SU-DHL-6 (cell line): ENCODE data around the gene C8G.

Source experiments
- H2AFZ ChIP-seq: fragments of 200-600 bp; sonication (generic); 2 replicates; pipeline ENCODE4 v1.6.1; 2014; ENCODE audit warnings: low read depth, mild to moderate bottlenecking, moderate library complexity, mixed read lengths, antibody characterized with exemption, low read length; ENCODE audit not compliant: severe bottlenecking
- H3F3A ChIP-seq: fragments of 200-600 bp; shearing (Covaris generic); 2 replicates; pipeline ENCODE4 v1.6.0; 2016; ENCODE audit warnings: antibody characterized with exemption, mild to moderate bottlenecking; ENCODE audit not compliant: insufficient read depth
- H3K27ac ChIP-seq: fragments of 200-600 bp; sonication (generic); 2 replicates; pipeline ENCODE4 v1.5.1; 2016; ENCODE audit warnings: low read depth, mild to moderate bottlenecking, low read length, moderate library complexity, mixed read lengths
- H3K27me3 ChIP-seq: fragments of 200-600 bp; sonication (generic), shearing (Covaris generic); 2 replicates; pipeline ENCODE4 v1.6.0; 2014; ENCODE audit warnings: mild to moderate bottlenecking, low read length
- H3K36me3 ChIP-seq: fragments of 200-600 bp; sonication (generic); 2 replicates; pipeline ENCODE4 v1.6.1; 2014; ENCODE audit warnings: mild to moderate bottlenecking, low read length, mixed read lengths
- H3K4me2 ChIP-seq: fragments of 300-600, 200-600 bp; shearing (Covaris generic), sonication (generic); 2 replicates; pipeline ENCODE4 v1.6.0; 2014; ENCODE audit warnings: low read length, low read depth, mild to moderate bottlenecking; ENCODE audit not compliant: poor library complexity, severe bottlenecking
- H3K4me3 ChIP-seq: fragments of 200-600 bp; sonication (generic); 2 replicates; pipeline ENCODE4 v1.5.1; 2014; ENCODE audit warnings: antibody characterized with exemption, low read length, mild to moderate bottlenecking, mixed read lengths; ENCODE audit not compliant: insufficient read depth, poor library complexity, severe bottlenecking
- H3K79me2 ChIP-seq: fragments of 200-600 bp; sonication (generic); 2 replicates; pipeline ENCODE4 v1.6.1; 2014; ENCODE audit warnings: mild to moderate bottlenecking, low read length, moderate library complexity; ENCODE audit not compliant: insufficient read depth
- H3K9ac ChIP-seq: fragments of 200-600 bp; sonication (generic); 2 replicates; pipeline ENCODE4 v1.7.0; 2014; ENCODE audit warnings: mild to moderate bottlenecking, low read length
- H3K9me2 ChIP-seq: fragments of 200-600 bp; sonication (generic); replicated peaks from 2 replicates; pipeline ENCODE4 v1.6.1; 2014; ENCODE audit warnings: low read length; ENCODE audit not compliant: insufficient read depth
- H3K9me3 ChIP-seq: fragments of 200-600 bp; sonication (generic); 2 replicates; pipeline ENCODE4 v1.6.1; 2014; ENCODE audit warnings: low read length, mixed read lengths; ENCODE audit not compliant: insufficient read depth
- H4K20me1 ChIP-seq: fragments of 200-600 bp; sonication (generic); 2 replicates; pipeline ENCODE4 v1.6.1; 2014; ENCODE audit warnings: low read depth, mild to moderate bottlenecking, antibody characterized with exemption, low read length, moderate library complexity, mixed read lengths
- CTCF ChIP-seq: fragments of 200-600 bp; sonication (generic); IDR thresholded peaks from one replicate; pipeline ENCODE4 v1.5.1; 2017; ENCODE audit warnings: antibody characterized with exemption, mild to moderate bottlenecking, low read length, moderate library complexity; ENCODE audit not compliant: insufficient read depth, poor library complexity, severe bottlenecking
- EZH2phosphoT487 ChIP-seq: fragments of 200-600 bp; sonication (generic), shearing (Covaris generic); conservative IDR thresholded peaks from 2 replicates; pipeline ENCODE4 v1.6.1; 2018; ENCODE audit warnings: mild to moderate bottlenecking, antibody characterized with exemption, low read length, moderate library complexity, mixed read lengths

C8G gene

GRCh38 chr9:136923881-136924280, 21.2 kb upstream of the C8G start:
- TF ChIP-seq CTCF (no peak), EZH2phosphoT487 (no peak)
- no peak overlapping the region for H3K4me3 ChIP-seq
- no peaks in the 10 kb centered on the region for H4K20me1 ChIP-seq
- no peak overlapping the region for H3K9ac ChIP-seq
- H3K79me2 ChIP-seq = no peaks in the 10 kb centered on the region
- H3K9me3 ChIP-seq = no peaks in the 10 kb centered on the region
- H3K9me2 ChIP-seq = no peaks in the 10 kb centered on the region
- no peak overlapping the region for H3K27ac ChIP-seq
- H3K4me2 ChIP-seq = no peak overlapping the region
- H2AFZ ChIP-seq = no peak overlapping the region
- H3K36me3 ChIP-seq = no peaks in the 10 kb centered on the region
- no peaks in the 10 kb centered on the region for H3F3A ChIP-seq
- no peaks in the 10 kb centered on the region for H3K27me3 ChIP-seq

DNA sequence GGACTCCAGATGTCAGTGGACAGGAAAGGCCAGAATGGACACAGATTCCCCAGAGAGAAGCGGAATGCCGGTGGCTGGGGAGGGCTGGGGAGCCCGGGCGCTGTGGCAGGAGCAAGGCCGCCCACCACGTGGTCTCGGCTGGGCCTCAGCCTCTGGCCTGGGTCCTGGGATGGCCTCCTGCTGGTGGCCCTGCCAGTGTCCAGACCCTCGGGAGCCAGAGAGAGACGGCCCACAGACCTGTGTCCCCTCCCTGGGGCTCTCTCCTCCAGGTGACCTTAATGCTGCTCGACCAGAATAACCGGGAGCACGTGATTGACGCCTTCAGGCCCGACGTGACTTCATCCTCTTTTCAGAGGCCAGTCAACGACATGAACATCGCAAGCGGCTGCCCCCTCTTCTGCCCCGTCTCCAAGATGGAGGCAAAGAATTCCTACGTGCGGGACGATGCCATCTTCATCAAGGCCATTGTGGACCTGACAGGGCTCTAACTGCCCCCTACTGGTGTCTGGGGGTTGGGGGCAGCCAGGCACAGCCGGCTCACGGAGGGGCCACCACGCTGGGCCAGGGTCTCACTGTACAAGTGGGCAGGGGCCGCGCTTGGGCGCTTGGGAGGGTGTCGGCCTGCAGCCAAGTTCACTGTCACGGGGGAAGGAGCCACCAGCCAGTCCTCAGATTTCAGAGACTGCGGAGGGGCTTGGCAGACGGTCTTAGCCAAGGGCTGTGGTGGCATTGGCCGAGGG, 19.5 kb upstream of the C8G start:
- Histone ChIP-seq H2AFZ (no peak overlapping the region), H3F3A (0 out of 2 replicates have a peak, but pooled peaks cover 4% of the 10 kb centered on the region), H4K20me1 (no peaks in the 10 kb centered on the region), H3K9ac (no peak overlapping the region), H3K79me2 (no peaks in the 10 kb centered on the region), H3K4me2 (no peak overlapping the region), H3K9me2 (no peaks in the 10 kb centered on the region), H3K36me3 (no peaks in the 10 kb centered on the region), H3K27me3 (no peaks in the 10 kb centered on the region), H3K27ac (no peak overlapping the region), H3K4me3 (no peak overlapping the region), H3K9me3 (no peaks in the 10 kb centered on the region)
- TF ChIP-seq EZH2phosphoT487 = no peak
- no peak for TF ChIP-seq CTCF

DNA sequence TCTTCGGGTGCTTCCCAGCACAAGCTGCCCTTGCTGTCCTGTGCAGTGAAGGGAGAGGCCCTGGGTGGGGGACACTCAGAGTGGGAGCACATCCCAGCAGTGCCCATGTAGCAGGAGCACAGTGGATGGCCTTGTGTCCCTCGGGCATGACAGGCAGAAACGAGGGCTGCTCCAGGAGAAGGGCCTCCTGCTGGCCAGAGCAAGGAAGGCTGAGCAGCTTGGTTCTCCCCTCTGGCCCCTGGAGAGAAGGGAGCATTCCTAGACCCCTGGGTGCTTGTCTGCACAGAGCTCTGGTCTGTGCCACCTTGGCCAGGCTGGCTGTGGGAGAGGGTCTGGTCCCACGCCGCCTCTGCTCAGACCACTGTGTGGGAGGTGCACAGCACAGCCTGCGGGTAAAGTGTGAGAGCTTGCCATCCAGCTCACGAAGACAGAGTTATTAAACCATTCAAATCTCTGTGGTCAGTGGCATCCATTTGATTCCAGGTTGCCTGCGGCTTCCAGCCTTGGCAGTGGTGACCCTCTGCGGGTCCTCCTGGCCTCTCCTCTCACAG, 18.8 kb upstream of the C8G start:
- Histone ChIP-seq H3K36me3 (no peaks in the 10 kb centered on the region), H3K4me2 (no peak overlapping the region), H3K27me3 (no peaks in the 10 kb centered on the region), H3K9ac (no peak overlapping the region), H2AFZ (no peak overlapping the region), H3K9me3 (no peaks in the 10 kb centered on the region), H3K79me2 (no peaks in the 10 kb centered on the region), H3K27ac (no peak overlapping the region), H3F3A (0 out of 2 replicates have a peak, but pooled peaks cover 4% of the 10 kb centered on the region), H4K20me1 (no peaks in the 10 kb centered on the region), H3K4me3 (no peak overlapping the region), H3K9me2 (no peaks in the 10 kb centered on the region)
- TF ChIP-seq EZH2phosphoT487 (no peak), CTCF (no peak)
